Mammary epithelial cell (primary cell): ENCODE data around the gene LCN1.

ENCODE experiments used
- CTCF ChIP-seq, 2 donors: IDR thresholded peaks in 1 of 2; conservative IDR thresholded peaks in 1 of 2; 2 replicates each; pipeline ENCODE4 v1.5.1; 2011 to 2012; ENCODE audit warnings: inconsistent platforms in 2 of 2, low read length in 2 of 2, mild to moderate bottlenecking in 2 of 2, control low read depth in 1 of 2, low read depth in 1 of 2; ENCODE audit not compliant: insufficient read depth in 1 of 2; ENCODE audit errors: extremely low read depth in 1 of 2
- EZH2 ChIP-seq: IDR thresholded peaks from 2 replicates; pipeline ENCODE4 v1.6.1; 2012; ENCODE audit warnings: low read length, inconsistent platforms, borderline replicate concordance

GRCh38 chr9:135490166-135490870 is 30.9 kb upstream of the LCN1 start:
- TF ChIP-seq CTCF (conservative IDR thresholded peaks at IDR 0.05 in 1 of 2, IDR thresholded peaks at IDR 0.05 in 1 of 2; ENCODE audit: extremely low read depth in 1 of 2, insufficient read depth in 1 of 2, low read depth in 1 of 2, low read length in 2 of 2): no peak
- TF ChIP-seq EZH2: no peak
